TTC549 (cell line): ENCODE data around the gene PKHD1.

Source experiments
- FAIRE-seq: peaks from 2 replicates; lab custom pipeline; 2012; peaks lifted over from hg19 to GRCh38; lab: Jason Lieb, UNC

Gene PKHD1

GRCh38 chr6:52102405-52102804, 15.0 kb upstream of the PKHD1 start:
- FAIRE-seq = no peak

DNA sequence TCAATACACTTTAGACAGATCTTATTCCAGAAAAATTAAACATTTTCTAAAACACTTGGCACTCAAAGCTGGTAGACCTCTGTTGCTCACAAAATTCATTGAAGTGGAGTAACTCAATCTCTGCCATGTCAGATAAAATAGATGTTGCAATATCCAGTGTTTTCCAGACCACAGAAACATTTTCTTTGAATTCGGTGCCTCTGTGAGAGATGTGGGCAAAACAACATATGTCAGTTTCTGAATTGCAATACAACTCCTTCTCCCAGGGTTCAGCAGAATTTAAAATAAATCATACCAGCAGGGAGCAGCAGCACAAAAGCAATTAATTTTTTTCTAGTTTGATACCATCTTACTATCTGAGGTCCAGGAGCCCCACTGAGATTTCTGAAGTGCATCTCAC, 11.3 kb upstream of the PKHD1 start:
- no peak for FAIRE-seq

DNA sequence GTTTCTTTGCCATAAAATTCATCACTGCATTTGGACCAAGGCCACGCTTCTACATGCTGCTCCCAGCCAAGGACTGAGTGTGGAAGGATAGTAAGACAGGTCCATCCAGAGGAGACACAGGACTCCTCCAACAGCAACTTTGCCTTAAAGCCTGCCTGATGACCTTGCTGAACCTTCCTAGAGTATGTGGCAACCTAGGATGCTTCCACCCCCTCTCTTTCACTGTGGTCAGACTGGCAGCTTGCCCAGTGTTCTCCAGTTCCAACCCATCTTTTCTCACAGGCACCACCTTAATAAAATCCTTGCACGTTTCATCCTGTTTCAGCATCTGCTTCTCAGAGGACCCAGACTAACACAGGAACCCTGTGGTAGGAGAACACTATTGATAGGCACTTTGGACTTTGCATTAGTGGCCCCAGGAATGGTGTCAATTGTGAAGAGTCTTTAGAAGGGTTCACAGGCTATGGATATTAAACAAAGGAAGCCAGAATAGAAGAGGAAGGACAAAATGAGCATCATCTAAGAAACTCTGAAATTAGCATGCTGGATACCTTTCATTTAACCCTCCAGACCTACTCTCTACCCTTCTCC, 2.4 kb upstream of the PKHD1 start:
- FAIRE-seq = no peak

DNA sequence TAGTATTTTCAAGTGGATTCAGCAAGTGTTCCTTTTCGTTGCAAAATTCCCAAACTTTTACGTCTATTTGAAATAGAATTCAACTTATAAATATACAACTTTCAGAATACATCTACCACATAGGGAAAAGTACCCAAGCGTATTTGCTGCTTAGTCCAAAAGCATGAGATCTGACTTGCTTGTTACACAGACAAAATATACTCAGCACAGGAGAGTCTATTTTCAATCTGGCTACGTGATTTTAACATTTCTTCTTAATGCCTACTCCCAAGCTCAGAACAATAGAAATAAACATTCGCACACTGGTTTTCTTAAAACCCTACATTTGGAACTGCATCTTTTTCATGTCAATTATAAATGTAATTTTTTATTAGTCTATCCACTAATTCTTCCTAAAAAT, 672 bp downstream of the PKHD1 start:
- no peak for FAIRE-seq

DNA sequence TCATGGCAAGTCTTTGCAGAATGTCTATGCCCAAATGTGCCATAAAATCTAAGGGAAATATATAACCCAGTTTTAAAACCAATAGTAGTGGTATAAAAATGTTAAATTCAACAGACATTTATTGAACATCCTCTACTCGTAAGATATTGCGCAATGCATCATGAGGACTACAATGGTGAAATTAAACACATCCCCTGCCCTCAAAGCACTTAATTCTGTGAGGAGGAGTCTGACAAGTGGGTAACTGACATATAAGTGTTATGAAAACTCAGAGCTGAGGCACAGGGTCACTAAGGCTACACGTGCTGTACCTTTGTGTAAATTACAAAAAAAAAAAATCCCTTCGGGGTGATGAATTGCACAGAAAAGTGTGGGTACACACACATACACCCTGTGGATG, 6.2 kb downstream of the PKHD1 start:
- FAIRE-seq = no peak

DNA sequence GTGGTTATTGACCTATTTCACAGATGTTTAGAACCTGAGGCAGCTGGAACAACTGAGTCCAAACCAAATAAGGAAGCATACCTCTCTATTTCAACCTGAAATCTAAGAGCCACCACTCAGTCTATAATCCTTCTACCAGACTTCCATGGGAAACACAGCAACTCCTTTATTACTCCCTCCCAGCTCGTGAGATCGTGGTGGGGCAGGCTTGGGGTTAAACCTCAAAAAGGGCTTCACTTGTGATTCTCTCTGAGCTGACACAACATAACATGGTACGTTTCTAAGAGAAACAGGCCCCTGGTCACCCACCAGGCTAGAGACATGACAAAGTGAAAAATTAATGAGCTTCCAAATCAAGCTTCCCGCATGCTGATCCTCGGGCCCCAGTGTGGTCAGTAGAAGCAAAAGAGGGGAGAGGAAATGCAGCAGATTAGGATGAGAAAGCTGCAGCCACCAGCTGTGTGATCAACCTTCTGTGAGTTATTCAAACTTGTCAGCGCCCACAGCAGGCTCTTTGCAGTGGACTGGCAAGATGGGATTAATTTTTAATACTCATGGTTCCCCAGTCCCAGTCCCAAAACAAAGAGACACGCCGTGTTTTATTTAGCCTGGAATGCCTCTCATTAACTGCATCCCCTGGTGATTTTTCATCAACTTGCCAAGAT, 9.3 kb downstream of the PKHD1 start:
- FAIRE-seq = no peak

DNA sequence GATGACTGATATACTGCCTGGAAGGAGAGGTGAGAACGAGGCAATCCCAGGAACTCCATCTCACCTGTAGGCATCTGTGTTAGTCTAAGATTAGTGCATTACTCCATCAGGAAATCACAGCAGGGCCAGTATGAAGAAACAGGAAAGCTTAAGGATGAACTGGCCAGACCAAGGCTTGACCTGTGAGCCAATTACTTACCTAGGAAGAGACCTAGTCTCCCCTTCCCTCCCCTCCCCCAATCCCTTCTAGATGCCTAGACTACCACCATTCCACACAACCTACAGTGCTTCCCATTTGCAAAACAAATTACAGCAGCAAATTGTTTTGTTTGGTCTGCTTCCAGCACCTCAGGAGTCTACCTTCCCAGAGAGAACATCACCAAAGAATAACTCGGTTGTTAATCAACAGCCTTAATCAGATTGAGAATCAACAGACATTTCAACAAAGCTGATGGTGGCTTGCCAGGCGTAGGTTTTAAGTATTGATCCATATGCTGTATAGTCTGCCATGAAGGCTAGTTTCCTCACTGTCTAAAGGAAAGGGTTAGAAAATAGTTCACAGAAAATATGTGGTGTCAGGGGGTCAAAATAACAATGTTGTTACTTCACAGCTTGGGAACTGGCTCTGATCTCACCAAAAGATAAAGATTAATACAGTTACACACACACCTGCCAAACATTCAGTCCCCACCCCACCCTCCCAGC, 10.1 kb downstream of the PKHD1 start:
- FAIRE-seq = no peak

DNA sequence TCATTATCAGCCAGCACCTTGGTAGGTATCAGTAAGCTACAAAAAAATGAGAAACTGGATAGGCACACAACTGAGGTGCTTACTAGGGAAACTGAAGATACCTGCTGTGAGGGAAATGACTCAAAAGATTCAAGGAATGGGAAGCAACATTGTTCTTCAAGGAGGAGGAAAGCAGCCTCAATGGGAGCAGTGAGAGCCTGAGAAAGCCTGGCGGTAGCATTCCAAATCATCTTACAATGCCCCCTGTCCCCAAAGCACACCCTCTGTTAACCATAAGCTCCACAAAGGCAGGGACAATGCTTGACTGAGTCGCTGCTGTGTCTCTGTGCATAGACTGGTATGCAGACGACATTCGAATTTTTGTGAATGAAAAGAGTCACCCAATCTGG, 10.6 kb downstream of the PKHD1 start:
- no peak for FAIRE-seq

DNA sequence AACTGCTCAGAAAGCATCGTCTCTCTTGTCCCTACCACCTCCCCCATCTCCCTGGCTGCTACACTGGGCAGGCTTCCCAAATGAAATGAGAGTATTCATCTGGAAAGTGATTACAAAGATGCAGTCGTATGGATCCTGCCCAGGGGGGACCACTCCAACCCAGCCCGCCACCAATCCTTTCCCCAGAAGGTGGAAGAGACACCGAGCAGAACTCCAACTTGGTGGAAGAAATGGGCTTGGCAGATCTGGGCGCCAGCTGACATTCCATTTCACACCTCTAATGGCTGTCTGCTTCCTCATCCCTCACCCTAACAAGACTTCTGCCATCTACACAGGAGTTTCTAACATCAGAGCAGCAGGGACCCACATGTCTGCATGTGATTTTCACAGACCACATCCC, 12.7 kb downstream of the PKHD1 start:
- FAIRE-seq = no peak

GRCh38 chr6:52074155-52074554, 13.3 kb downstream of the PKHD1 start:
- FAIRE-seq = no peak

GRCh38 chr6:52065621-52066020, 21.8 kb downstream of the PKHD1 start:
- FAIRE-seq = no peak

DNA sequence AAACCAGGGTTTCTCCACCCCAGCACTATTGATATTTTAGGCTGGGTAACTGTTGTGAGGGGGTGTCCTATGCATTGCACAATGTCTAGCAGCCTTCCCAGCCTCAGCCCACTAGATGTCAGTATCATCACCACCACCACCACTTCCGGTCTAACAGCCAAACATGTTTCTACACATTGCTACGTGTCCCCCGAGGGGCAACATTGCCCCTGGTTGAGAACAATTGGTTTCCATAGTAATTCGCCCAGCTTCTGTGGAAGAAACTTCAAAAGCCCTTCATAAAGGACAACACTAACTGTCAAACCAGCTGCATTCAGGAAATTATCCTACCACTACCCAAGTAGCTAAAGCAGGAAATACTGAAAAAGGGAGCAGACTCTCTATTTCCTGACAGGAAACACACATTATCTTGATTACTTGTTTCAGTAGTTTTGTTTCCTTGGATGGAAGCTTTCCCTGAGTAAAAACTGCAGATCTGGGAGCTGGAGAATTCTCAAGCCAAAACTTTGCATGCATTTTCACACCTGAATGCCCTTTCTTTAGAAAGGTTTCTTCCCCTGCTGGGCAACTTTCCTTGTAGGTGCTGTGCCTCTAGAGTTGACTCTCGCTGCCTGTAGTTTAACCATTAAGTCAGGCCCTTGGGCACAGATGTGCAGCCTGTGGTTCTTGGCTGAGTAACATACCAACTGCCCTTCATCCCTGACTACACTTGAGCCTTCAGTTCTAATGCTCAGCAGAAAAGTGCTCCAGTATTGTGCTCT, 23.6 kb downstream of the PKHD1 start:
- no peak for FAIRE-seq

DNA sequence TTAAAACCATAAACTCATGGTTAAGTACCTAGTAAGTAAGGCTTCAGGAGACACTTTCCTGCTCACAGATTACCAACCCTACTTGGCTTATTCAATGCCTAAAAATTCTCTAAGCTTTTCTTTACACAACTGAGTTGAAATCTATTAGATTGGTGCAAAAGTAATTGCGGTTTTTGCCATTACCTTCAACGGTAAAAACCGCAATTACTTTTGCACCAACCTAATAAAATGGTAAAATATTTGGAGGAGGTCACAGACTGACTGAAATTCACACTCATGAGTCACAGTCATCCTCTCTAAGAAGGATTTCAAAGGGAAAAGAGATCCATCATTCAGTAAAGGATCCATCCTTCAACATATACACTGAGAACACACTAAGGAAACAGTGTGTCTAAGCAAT, 25.9 kb downstream of the PKHD1 start:
- FAIRE-seq = no peak

DNA sequence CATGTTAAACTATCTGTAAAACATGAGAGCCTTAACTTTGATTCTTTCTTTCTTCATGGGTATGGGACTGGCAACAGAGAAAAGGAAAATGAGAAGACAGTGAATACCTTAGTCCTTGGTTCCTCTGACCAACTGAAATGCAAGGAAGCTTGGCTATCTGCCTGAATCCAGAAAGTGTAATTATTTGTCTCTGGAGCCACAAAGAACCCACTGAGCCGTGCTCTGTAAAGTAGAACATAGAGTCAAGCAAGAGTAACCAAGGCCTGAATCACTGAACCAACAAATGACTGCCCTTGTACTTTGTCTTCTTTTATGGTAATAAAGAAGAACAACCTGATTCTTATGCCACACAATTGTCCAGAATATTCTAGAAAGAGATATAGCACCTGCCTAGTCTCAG, 27.6 kb downstream of the PKHD1 start:
- FAIRE-seq = no peak

DNA sequence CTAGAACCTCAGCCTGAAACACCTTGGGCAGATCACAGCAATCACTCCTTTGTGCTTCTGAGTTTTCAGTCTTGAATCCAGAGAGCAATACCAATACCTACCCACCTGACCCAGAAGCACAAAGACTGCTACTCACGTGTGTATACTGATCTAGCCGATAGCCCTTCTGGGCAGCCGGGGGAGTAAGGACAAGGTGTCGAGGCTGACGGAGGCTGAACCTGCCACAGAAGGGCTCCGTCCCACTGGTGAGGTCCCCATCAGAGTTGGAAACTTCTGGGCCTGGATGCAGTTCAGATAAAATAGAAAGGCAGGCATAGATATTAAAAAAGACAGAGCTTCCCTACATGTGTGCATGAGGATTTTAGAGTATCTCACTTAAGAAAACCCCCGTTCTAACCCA, 32.0 kb downstream of the PKHD1 start:
- FAIRE-seq = no peak

- FAIRE-seq = no peak
Observed at GRCh38 chr6:52053038-52053695, 34.2 kb downstream of the PKHD1 start.

GRCh38 chr6:52050051-52050405, 37.4 kb downstream of the PKHD1 start:
- FAIRE-seq = no peak

- peak; percentile 59 for FAIRE-seq
Observed at GRCh38 chr6:52049252-52050050, 38.0 kb downstream of the PKHD1 start.

DNA sequence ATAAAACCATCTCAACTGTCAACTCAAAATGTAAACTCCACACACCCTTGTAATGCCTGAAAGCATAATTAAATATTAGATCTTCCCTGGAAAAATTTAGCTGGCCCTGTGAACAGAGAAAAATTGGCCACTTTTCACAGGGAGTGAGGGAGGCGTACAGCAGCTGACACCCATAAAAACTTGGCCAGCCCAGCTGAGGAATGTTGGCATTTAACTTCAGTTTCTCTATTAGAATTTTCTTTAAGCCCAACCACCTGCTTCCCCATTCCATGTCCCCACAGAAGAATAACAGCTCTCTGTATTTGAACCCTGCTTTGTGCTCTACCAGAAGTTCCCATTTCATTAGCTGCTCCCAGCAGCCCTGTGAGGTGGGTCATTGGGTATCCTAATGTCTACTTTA, 41.0 kb downstream of the PKHD1 start:
- FAIRE-seq = no peak

DNA sequence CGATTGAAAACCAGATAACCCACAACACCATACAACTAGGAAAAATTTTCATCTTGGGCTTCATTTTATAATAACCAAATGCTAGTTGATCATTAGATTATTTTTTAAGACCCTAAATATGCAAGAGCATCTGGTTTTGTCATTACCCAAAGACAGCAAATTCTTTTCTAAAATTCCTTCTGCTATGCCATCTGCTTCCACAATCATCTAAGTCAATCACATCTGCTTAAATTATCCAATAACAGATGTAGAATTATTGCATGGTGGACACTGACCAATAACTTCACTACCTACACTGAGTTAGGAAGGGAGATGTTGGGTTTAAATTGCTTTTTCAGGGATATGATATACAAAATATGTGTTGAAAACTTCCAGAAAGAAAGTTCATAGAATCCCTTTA, 41.9 kb downstream of the PKHD1 start:
- no peak for FAIRE-seq

GRCh38 chr6:52045033-52045432, 42.4 kb downstream of the PKHD1 start:
- FAIRE-seq = no peak
